Progenitor cell of endocrine pancreas (in vitro differentiated cells): Measurements from ENCODE around the gene IFNL4. TPM values are rescaled to one million over a fixed set of nuclear protein-coding genes. Genes with fewer than 3 reads are reported as not detected.
"Not testable (repeated sequence)": the region's sequence is repeated elsewhere in the genome, so short reads cannot be mapped to it uniquely, and the experiment has no call there.

Experiments
- DNase-seq: peaks from one replicate; pipeline ENCODE4 v3.0.0; 2021; ENCODE audit warnings: low spot score; ENCODE audit not compliant: unreplicated experiment
- H3K27ac Mint-ChIP-seq: 2 replicates; pipeline ENCODE4 v1.8.0; 2021; ENCODE audit warnings: mild to moderate bottlenecking, moderate library complexity, mixed read lengths
- H3K27me3 Mint-ChIP-seq: 2 replicates; pipeline ENCODE4 v1.8.0; 2021; ENCODE audit warnings: mixed read lengths
- H3K36me3 Mint-ChIP-seq: 2 replicates; pipeline ENCODE4 v1.8.0; 2022; ENCODE audit warnings: mixed read lengths; ENCODE audit not compliant: insufficient read depth
- H3K4me1 Mint-ChIP-seq: 2 replicates; pipeline ENCODE4 v1.8.0; 2021; ENCODE audit warnings: low read depth, mixed read lengths
- H3K4me3 Mint-ChIP-seq: 2 replicates; pipeline ENCODE4 v1.8.0; 2021; ENCODE audit warnings: low read depth, mild to moderate bottlenecking, moderate library complexity, mixed read lengths
- H3K9me3 Mint-ChIP-seq: 2 replicates; pipeline ENCODE4 v1.8.0; 2021; ENCODE audit warnings: low read depth, mixed read lengths
- total RNA-seq: library from RNA; stranded (reverse); gene quantifications from 2 replicates; pipeline ENCODE4 v1.2.1, GENCODE V29; 2021
- TF ChIP-seq, protein P1 (sequence below): fragments of 200-600 bp; sonication (generic); IDR thresholded peaks from one replicate; pipeline ENCODE4 v1.5.0; 2021; ENCODE audit warnings: antibody characterized with exemption, mild to moderate bottlenecking; ENCODE audit not compliant: unreplicated experiment

The IFNL4 gene
- total RNA-seq, 1 donor from 2014 or later, result not detected

DNA sequence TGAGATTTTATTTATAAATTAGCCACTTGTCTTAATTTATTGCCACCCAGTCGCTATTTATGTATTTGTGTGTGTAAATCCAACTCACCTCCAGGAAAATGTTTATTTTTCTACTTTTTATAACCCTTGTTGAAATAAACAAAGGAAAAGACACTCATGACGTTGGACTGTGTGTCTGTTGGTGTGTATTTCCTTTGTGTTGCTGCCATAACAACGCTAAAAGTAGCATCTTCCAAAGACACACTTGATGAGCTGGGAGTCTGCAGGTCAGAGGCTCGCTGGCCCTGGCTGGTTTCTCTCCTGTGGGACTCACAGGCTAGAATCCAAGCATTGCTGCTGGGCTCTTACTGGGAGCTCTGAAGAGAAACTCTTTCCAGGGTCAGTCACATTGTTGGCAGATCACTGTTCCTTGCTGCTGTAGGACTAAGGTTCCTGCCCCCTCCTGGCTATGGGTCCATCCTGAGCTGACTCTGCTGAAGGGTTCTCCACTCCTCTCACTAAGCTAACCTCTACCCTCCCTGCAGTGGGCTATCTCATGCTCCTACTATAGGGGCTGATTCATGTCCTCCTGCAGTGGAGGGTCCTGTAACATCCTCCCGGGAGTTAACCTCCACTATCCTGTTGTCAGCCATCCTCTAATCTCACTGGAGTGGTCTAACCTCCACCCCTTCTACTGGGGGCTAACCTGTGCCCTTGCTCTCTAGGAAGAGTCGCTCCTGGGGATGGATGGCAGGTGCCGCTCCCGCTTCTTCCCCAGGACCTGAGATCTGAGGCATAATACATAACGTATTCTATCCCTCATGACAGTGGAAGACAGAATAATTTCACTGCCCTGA lies 21.6 kb upstream of the IFNL4 start:
- Mint-ChIP-seq H3K4me1 (no peaks in the 10 kb centered on the region), H3K27me3 (peaks cover 55% of the 10 kb centered on the region)

DNA sequence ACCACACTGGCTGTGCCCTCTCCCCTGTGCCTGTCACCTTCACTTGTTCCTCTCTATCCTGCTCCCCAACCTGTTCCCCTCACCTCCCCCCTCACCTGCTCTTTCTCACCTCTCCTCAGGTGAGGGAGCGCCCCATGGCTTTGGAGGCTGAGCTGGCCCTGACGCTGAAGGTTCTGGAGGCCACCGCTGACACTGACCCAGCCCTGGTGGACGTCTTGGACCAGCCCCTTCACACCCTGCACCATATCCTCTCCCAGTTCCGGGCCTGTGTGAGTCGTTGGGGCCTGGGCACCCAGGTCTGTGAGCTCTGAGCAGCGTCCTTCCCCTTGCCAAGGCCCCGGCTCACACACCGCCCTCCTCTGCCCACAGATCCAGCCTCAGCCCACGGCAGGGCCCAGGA lies 20.7 kb upstream of the IFNL4 start:
- not testable (repeated sequence) for H3K9me3 Mint-ChIP-seq

More for the DNA sequence above, 21.6 kb upstream of the IFNL4 start:
- Mint-ChIP-seq H3K9me3 (no peaks in the 10 kb centered on the region), H3K36me3 (no peaks in the 10 kb centered on the region), H3K27ac (no peak overlapping the region), H3K4me3 (no peak overlapping the region)
- DNase-seq, result no peak
- TF ChIP-seq, protein P1, sequence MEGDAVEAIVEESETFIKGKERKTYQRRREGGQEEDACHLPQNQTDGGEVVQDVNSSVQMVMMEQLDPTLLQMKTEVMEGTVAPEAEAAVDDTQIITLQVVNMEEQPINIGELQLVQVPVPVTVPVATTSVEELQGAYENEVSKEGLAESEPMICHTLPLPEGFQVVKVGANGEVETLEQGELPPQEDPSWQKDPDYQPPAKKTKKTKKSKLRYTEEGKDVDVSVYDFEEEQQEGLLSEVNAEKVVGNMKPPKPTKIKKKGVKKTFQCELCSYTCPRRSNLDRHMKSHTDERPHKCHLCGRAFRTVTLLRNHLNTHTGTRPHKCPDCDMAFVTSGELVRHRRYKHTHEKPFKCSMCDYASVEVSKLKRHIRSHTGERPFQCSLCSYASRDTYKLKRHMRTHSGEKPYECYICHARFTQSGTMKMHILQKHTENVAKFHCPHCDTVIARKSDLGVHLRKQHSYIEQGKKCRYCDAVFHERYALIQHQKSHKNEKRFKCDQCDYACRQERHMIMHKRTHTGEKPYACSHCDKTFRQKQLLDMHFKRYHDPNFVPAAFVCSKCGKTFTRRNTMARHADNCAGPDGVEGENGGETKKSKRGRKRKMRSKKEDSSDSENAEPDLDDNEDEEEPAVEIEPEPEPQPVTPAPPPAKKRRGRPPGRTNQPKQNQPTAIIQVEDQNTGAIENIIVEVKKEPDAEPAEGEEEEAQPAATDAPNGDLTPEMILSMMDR, result no peak

DNA sequence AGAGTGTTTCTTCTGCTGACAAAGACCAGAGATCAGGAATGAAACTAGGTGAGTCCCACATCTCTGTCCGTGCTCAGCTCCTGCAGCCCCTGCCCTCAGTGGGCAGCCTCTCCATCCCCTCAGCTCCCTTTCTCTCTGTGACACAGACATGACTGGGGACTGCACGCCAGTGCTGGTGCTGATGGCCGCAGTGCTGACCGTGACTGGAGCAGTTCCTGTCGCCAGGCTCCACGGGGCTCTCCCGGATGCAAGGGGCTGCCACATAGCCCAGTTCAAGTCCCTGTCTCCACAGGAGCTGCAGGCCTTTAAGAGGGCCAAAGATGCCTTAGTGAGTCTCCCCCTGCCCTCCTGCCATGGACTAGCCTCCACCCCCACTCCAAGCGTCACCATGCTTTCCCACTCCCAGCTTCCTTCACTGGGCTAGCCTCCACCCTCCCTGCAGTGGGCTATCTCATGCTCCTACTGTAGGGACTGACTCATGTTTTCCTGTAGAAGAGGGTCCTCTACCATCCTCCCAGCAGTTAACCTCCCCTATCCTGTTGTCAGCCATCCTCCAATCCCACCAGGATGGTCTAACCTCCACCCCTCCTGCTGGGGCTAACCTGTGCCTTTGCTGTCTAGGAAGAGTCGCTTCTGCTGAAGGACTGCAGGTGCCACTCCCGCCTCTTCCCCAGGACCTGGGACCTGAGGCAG lies 20.0 kb upstream of the IFNL4 start:
- DNase-seq, H3K4me3 Mint-ChIP-seq, H3K4me1 Mint-ChIP-seq, H3K27ac Mint-ChIP-seq, H3K36me3 Mint-ChIP-seq, H3K9me3 Mint-ChIP-seq: not testable (repeated sequence)
- peaks cover 61% of the 10 kb centered on the region for H3K27me3 Mint-ChIP-seq

More for the DNA sequence above, 20.7 kb upstream of the IFNL4 start:
- not testable (repeated sequence) for H3K36me3 Mint-ChIP-seq, H3K27ac Mint-ChIP-seq, H3K4me3 Mint-ChIP-seq, DNase-seq, H3K4me1 Mint-ChIP-seq
- H3K27me3 Mint-ChIP-seq, result peaks cover 56% of the 10 kb centered on the region

DNA sequence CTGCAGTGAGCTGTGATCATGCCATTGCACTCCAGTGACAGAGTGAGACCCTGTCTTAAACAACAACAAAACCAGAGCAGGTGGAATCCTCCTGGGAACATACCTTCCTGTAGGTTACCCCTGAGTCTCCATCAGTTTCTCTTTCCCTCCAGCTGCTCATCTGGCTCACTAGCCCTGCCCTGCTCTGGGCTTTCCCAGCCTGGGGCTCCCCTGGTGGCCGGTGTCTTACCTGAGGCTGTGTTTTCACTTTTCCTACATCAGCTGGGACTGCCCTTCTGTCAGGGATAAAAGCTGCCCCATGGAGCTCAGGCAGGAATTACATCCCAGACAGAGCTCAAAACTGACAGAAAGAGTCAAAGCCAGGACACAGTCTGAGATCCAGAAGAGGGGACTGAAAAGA lies 19.4 kb upstream of the IFNL4 start, which contains the start of gene IFNL2:
Gene IFNL2 (plus strand): TSS at position 312 of the 400 bp plus-strand sequence. CDS start 173 bp downstream, outside the sequence.
- DNase-seq, H3K4me1 Mint-ChIP-seq, H3K4me3 Mint-ChIP-seq, H3K36me3 Mint-ChIP-seq, H3K27ac Mint-ChIP-seq, H3K9me3 Mint-ChIP-seq: not testable (repeated sequence)
- H3K27me3 Mint-ChIP-seq, result peaks cover 65% of the 10 kb centered on the region

DNA sequence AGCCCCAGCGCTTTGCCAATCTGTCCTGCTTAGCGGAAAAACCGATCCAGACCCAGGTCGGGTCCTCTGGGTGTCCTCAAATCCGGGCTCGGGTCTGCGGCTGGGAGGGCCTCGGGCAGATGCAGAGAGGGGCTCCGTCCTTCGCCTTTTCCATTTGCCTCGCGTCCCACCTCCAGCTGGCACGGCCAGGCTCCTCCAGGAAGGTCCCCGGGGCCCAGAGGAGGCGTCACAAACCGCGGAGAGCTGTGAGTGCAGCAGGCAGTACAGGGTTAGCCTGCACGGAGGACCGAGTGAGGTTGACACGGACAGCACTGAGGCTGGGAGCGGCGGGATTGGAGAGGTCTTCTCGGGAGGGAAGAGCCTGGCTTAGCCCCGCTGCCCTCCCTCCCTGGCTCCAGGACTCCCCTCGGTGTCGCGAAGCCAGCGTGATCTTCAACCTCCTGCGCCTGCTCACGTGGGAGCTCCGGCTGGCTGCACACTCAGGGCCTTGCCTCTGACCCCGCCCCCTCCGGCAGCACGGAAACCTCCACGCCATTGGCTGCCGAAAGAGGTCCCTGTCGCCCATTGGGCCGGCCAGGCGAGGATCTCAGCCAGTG lies 16.8 kb upstream of the IFNL4 start:
- Mint-ChIP-seq H3K36me3 (no peaks in the 10 kb centered on the region), H3K4me1 (peaks cover 5% of the 10 kb centered on the region), H3K4me3 (no peak overlapping the region), H3K9me3 (no peaks in the 10 kb centered on the region), H3K27me3 (peaks cover 68% of the 10 kb centered on the region), H3K27ac (no peak overlapping the region)
- no peak for DNase-seq
- TF ChIP-seq, protein P1, result no peak

DNA sequence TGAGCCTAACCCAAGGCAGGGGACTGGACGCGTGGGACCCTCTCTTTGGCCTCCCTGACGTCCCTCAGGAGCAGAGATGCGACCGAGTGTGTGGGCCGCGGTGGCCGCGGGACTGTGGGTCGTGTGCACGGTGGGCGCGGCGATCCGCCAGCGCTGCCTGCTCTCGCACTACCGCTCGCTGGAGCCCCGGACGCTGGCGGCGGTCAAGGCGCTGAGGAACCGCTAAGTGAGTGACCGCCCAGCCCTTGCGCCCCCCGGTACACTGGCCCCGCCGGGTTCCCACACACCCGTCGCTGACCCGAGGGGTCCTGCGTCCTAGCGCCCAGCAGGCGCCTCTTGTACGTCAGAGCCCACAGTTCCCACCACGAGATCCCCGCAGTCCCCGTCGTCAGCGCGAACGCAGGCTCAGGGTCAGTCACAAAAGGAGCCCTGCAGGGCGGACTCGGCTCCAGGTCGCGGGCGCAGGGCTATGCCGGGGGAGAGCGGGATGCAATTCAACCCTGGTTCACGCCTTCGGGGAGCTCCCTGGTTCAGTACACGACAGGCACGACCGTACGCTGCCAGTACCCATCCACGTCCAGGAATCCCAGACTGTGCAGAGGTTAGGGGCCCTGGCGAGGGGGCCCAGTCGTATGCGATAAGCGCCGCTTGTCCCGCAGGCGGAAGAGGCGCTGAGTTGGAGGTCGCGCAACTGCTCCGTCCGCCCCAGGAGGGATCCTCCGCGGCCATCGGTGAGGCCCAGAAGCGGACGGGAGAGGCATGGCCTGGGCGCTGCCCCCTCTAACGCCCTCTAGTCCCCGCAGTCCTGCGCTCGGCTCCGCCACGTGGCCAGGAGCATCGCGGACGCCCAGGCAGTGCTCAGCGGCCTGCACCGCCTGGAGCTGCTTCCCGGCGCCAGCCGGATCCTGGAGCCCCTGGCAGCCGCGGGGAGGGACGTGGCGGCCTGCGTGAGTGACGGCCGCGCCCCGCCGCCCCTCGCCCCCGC lies 15.9 kb upstream of the IFNL4 start:
- Mint-ChIP-seq H3K27me3 (peaks cover 69% of the 10 kb centered on the region), H3K4me1 (peaks cover 5% of the 10 kb centered on the region), H3K27ac (no peak overlapping the region), H3K4me3 (no peak overlapping the region), H3K9me3 (no peaks in the 10 kb centered on the region), H3K36me3 (no peaks in the 10 kb centered on the region)
- no peak for DNase-seq
- TF ChIP-seq, protein P1, result peak; percentile 11
